H4 (cell line): ENCODE measurements around the gene TUBE1. TPM values are rescaled to one million over a fixed set of nuclear protein-coding genes. Genes with fewer than 3 reads are reported as not detected.
A peak's percentile ranks its signal among the peaks of the same experiment; 100 is the strongest.
"Not testable (repeated sequence)": the region's sequence is repeated elsewhere in the genome, so short reads cannot be mapped to it uniquely, and the experiment has no call there.

Source experiments
- DNase-seq: peaks from one replicate; pipeline ENCODE4 v3.0.0-alpha.2; 2015; ENCODE audit warnings: low spot score
- total RNA-seq: library from RNA; depleted of rRNA; stranded (reverse); fragments of >200 nt; shearing (Covaris generic); gene quantifications from 2 replicates; pipeline ENCODE4 v1.2.3, GENCODE V29; 2014; rRNA removed

The TUBE1 gene
- 11.9 and 17.2 TPM in 2 replicates for total RNA-seq

- peak; percentile 91 for DNase-seq
Measured at GRCh38 chr6:112087136-112087911, at the start of gene TUBE1, which contains the start of gene FAM229B. Gene TUBE1, minus strand, starts transcription at chr6:112087482. Its CDS starts 48 bp downstream, at chr6:112087434. Gene FAM229B, plus strand, starts transcription at chr6:112087591. Its CDS starts 11,693 bp downstream, at chr6:112099284.

GRCh38 chr6:112130878-112131277 lies 43.6 kb upstream of the TUBE1 start:
- DNase-seq, result no peak

GRCh38 chr6:112128208-112128607 lies 40.9 kb upstream of the TUBE1 start:
- DNase-seq, result no peak

- no peak for DNase-seq
Measured at GRCh38 chr6:112123982-112124381, 36.7 kb upstream of the TUBE1 start.

GRCh38 chr6:112122756-112123155 lies 35.5 kb upstream of the TUBE1 start:
- DNase-seq, result no peak

- no peak for DNase-seq
Measured at GRCh38 chr6:112118034-112118433, 30.8 kb upstream of the TUBE1 start.

GRCh38 chr6:112117554-112117953 lies 30.3 kb upstream of the TUBE1 start:
- DNase-seq, result peak; percentile 3

GRCh38 chr6:112116221-112116620 lies 28.9 kb upstream of the TUBE1 start:
- DNase-seq, result no peak

- no peak for DNase-seq
Measured at GRCh38 chr6:112114577-112115223, 27.4 kb upstream of the TUBE1 start.

- no peak for DNase-seq
Measured at GRCh38 chr6:112113918-112114317, 26.6 kb upstream of the TUBE1 start.

GRCh38 chr6:112113431-112113830 lies 26.1 kb upstream of the TUBE1 start:
- DNase-seq, result no peak

GRCh38 chr6:112109262-112109661 lies 22.0 kb upstream of the TUBE1 start:
- no peak for DNase-seq

- DNase-seq, result no peak
Measured at GRCh38 chr6:112106562-112106961, 19.3 kb upstream of the TUBE1 start.

GRCh38 chr6:112106026-112106425 lies 18.7 kb upstream of the TUBE1 start:
- DNase-seq, result not testable (repeated sequence)

GRCh38 chr6:112100561-112100960 lies 13.3 kb upstream of the TUBE1 start:
- no peak for DNase-seq

- DNase-seq, result no peak
Measured at GRCh38 chr6:112096901-112097300, 9.6 kb upstream of the TUBE1 start.

- DNase-seq, result no peak
Measured at GRCh38 chr6:112087916-112088315, 634 bp upstream of the TUBE1 start.

GRCh38 chr6:112086744-112087135 lies 542 bp downstream of the TUBE1 start:
- DNase-seq, result peak; percentile 23

- no peak for DNase-seq
Measured at GRCh38 chr6:112085286-112086065, 1.8 kb downstream of the TUBE1 start.

- no peak for DNase-seq
Measured at GRCh38 chr6:112081569-112081968, 5.7 kb downstream of the TUBE1 start.

GRCh38 chr6:112066606-112067005 lies 20.7 kb downstream of the TUBE1 start:
- no peak for DNase-seq

GRCh38 chr6:112065426-112065986 lies 21.8 kb downstream of the TUBE1 start:
- DNase-seq, result no peak
